Testis (tissue), 3 donors: ENCODE results near the gene SLX4. TPM values are rescaled to one million over a fixed set of nuclear protein-coding genes. Genes with fewer than 3 reads are reported as not detected.

ENCODE experiments used
- DNase-seq: peaks from one replicate; pipeline ENCODE4 v3.0.0-alpha.2; 2019
- H3K27ac ChIP-seq, 2 donors: fragments of 200-600 bp; sonication (generic); one replicate each; pipeline ENCODE4 v1.5.1; 2019
- H3K27me3 ChIP-seq: fragments of 200-600 bp; sonication (generic); one replicate; pipeline ENCODE4 v1.5.1; 2019
- H3K36me3 ChIP-seq: fragments of 200-600 bp; sonication (generic); one replicate; pipeline ENCODE4 v1.5.1; 2017; ENCODE audit warnings: low read depth; ENCODE audit errors: missing control alignments
- H3K4me1 ChIP-seq: fragments of 200-600 bp; sonication (generic); one replicate; pipeline ENCODE4 v1.5.1; 2019
- H3K4me3 ChIP-seq, 2 donors: fragments of 200-600 bp; sonication (generic); one replicate each; pipeline ENCODE4 v1.5.1; 2017 to 2019
- H3K9me3 ChIP-seq: fragments of 200-600 bp; sonication (generic); one replicate; pipeline ENCODE4 v1.5.1; 2017
- CTCF ChIP-seq, 3 experiments: fragments of 450-650 bp in 2 of 3; fragments of 200-600 bp in 1 of 3; sonication (generic) in 1 of 3; IDR thresholded peaks; one replicate each; pipeline ENCODE4 v1.5.1; 2016 to 2019; ENCODE audit warnings: antibody characterized with exemption in 3 of 3, mild to moderate bottlenecking in 2 of 3, moderate library complexity in 1 of 3
- POLR2A ChIP-seq: fragments of 450-650 bp; IDR thresholded peaks from one replicate; pipeline ENCODE4 v1.6.1; 2017; ENCODE audit warnings: antibody characterized with exemption, mild to moderate bottlenecking, moderate library complexity
- WGBS, 2 donors: methylation state at CpG; one replicate each; pipeline ENCODE4 v1.1.5; 2018; 5-methylcytosine and 5-hydroxymethylcytosine counted together
- intact Hi-C: fragments of 100-400 bp; cut with DNase I; formaldehyde crosslinking; loops from one replicate; pipeline ENCODE4 v1.15.1; 2023; ENCODE audit warnings: low total_unique reads
- polyA plus RNA-seq: library from polyadenylated mRNA; stranded (reverse); fragments of 350-450 nt; fragmentation: Illumina TruSeq; extraction: RNeasy Lipid Tissue Mini Kit (QIAGEN cat#74804); gene quantifications from one replicate; pipeline ENCODE4 v1.2.3, GENCODE V29; 2014; ENCODE audit warnings: low read depth, low replicate concordance; ENCODE audit not compliant: insufficient read depth
- total RNA-seq, 2 donors: library from RNA; depleted of rRNA; stranded (reverse); fragments of >200 nt; gene quantifications; one replicate each; pipeline ENCODE4 v1.2.3, GENCODE V29; 2016

The SLX4 gene
- total and polyA plus RNA-seq, 3 donors from 2014 or later: 25.9 to 41.3 (median 28.0) TPM

GRCh38 chr16:3601614-3602319, 9.6 kb downstream of the SLX4 start:
- no peak for DNase-seq
- H3K36me3 ChIP-seq: no peaks in the 10 kb centered on the region
- intact Hi-C loops: no loop called here

GRCh38 chr16:3599922-3600321, 11.5 kb downstream of the SLX4 start:
- intact Hi-C loops: no loop called here
- no peak overlapping the region for H3K27ac ChIP-seq
- no peak for DNase-seq

More at GRCh38 chr16:3601614-3602319, 9.6 kb downstream of the SLX4 start:
- no peak for TF ChIP-seq POLR2A
- no peak for TF ChIP-seq CTCF (IDR thresholded peaks at IDR 0.05)
- no peaks in the 10 kb centered on the region for H3K27me3 ChIP-seq
- no peak overlapping the region for H3K27ac ChIP-seq
- WGBS, 2 donors: 74 to 91% methylated on average over 8 to 13 of the region's 13 CpGs
- H3K4me3 ChIP-seq: no peak overlapping the region
- no peaks in the 10 kb centered on the region for H3K9me3 ChIP-seq
- no peaks in the 10 kb centered on the region for H3K4me1 ChIP-seq

GRCh38 chr16:3599121-3599520, 12.3 kb downstream of the SLX4 start:
- no peaks in the 10 kb centered on the region for H3K9me3 ChIP-seq
- DNase-seq: no peak
- WGBS, 2 donors: 83 to 92% methylated on average over 8 of the region's 8 CpGs
- H3K36me3 ChIP-seq: no peaks in the 10 kb centered on the region
- no peak overlapping the region for H3K4me3 ChIP-seq
- TF ChIP-seq CTCF (IDR thresholded peaks at IDR 0.05) (no peak), POLR2A (no peak)
- no peaks in the 10 kb centered on the region for H3K4me1 ChIP-seq
- no peaks in the 10 kb centered on the region for H3K27me3 ChIP-seq
- intact Hi-C loops: no loop called here
- H3K27ac ChIP-seq: no peak overlapping the region

More at GRCh38 chr16:3599922-3600321, 11.5 kb downstream of the SLX4 start:
- no peaks in the 10 kb centered on the region for H3K36me3 ChIP-seq
- WGBS, 2 donors: 94 to 98% methylated on average over 4 of the region's 4 CpGs
- no peaks in the 10 kb centered on the region for H3K9me3 ChIP-seq
- H3K4me1 ChIP-seq: no peaks in the 10 kb centered on the region
- TF ChIP-seq POLR2A: no peak
- no peak for TF ChIP-seq CTCF (IDR thresholded peaks at IDR 0.05)
- H3K4me3 ChIP-seq: no peak overlapping the region
- no peaks in the 10 kb centered on the region for H3K27me3 ChIP-seq

- Histone ChIP-seq H3K36me3 (no peaks in the 10 kb centered on the region), H3K4me3 (no peak overlapping the region), H3K9me3 (no peaks in the 10 kb centered on the region), H3K27me3 (no peaks in the 10 kb centered on the region), H3K4me1 (no peaks in the 10 kb centered on the region), H3K27ac (no peak overlapping the region)
- WGBS, 2 donors: 92 to 96% methylated on average over 11 to 12 of the region's 12 CpGs
- intact Hi-C loops: no loop called here
- DNase-seq: no peak
- TF ChIP-seq CTCF (IDR thresholded peaks at IDR 0.05): no peak
- no peak for TF ChIP-seq POLR2A
Measured at GRCh38 chr16:3598236-3598635, 13.2 kb downstream of the SLX4 start.

- Histone ChIP-seq H3K36me3 (no peaks in the 10 kb centered on the region), H3K9me3 (no peaks in the 10 kb centered on the region), H3K27ac (no peak overlapping the region), H3K4me3 (no peak overlapping the region), H3K4me1 (no peaks in the 10 kb centered on the region), H3K27me3 (no peaks in the 10 kb centered on the region)
- DNase-seq: no peak
- intact Hi-C loops: no loop called here
- TF ChIP-seq POLR2A (no peak), CTCF (IDR thresholded peaks at IDR 0.05) (no peak)
- 97 to 98% methylated on average over 17 of the region's 17 CpGs for WGBS, 2 donors
Measured at GRCh38 chr16:3597676-3598075, 13.7 kb downstream of the SLX4 start.
